NOMO-1 (cell line): Measurements from ENCODE around the gene TBC1D3D.
"Not testable (repeated sequence)": the region's sequence is repeated elsewhere in the genome, so short reads cannot be mapped to it uniquely, and the experiment has no call there.

Source experiments
- DNase-seq, 2 experiments: peaks; one replicate each; lab custom pipeline; 2025; ENCODE audit not compliant: unreplicated experiment in 2 of 2; lab: John Stamatoyannopoulos, UW

TBC1D3D gene

DNA sequence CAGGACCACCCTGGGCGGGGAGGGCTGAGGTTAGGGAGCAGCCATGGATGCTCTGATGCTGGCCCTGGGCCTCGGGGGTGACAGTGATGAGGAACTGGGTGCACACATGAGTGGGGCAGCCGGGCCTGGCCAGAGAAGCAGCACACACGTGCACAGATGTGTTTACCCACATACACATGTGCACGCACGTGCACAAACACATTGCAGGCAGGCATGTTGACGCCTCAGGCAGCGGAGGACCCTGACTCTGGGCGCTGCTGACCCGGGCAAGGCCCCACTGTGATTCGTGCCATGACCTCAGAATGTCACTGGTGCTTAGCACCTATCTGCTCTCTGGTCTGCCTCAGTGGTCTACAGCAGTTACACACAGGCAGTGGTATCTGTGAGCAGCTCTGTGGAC lies at the start of gene TBC1D3D:
TBC1D3D (plus strand) TSS at position 301 of the 400 bp plus-strand sequence. CDS start 1,585 bp downstream, outside the sequence.
- not testable (repeated sequence) for DNase-seq

DNA sequence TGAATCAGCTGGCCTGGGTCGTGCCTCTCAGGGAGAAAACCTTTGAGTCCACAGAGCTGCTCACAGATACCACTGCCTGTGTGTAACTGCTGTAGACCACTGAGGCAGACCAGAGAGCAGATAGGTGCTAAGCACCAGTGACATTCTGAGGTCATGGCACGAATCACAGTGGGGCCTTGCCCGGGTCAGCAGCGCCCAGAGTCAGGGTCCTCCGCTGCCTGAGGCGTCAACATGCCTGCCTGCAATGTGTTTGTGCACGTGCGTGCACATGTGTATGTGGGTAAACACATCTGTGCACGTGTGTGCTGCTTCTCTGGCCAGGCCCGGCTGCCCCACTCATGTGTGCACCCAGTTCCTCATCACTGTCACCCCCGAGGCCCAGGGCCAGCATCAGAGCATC lies 14.8 kb upstream of the TBC1D3D start, which contains the start of gene TBC1D3L:
TBC1D3L (minus strand) TSS at position 101 of the 400 bp plus-strand sequence. CDS start 1,540 bp downstream, outside the sequence.
- DNase-seq: not testable (repeated sequence)
